Heart left ventricle (tissue), 16 donors: ENCODE results near the gene ZNF557. TPM values are rescaled to one million over a fixed set of nuclear protein-coding genes. Genes with fewer than 3 reads are reported as not detected.

ENCODE experiments used
- ATAC-seq, 4 donors: fragments of 200-7000 bp; cut with Tn5 transposase; one replicate each; pipeline ENCODE4 v1.9.1; 2020 to 2022; ENCODE audit warnings: moderate library complexity in 4 of 4, mild to moderate bottlenecking in 3 of 4, moderate number of reproducible peaks in 1 of 4
- DNase-seq, 5 donors: peaks; one replicate each; pipeline ENCODE4 v3.0.0-alpha.2; 2020
- H3K27ac ChIP-seq, 12 donors: fragments of 200-600 bp; sonication (generic) in 4 of 12; one replicate each; pipeline versions ENCODE4 v1.5.0 to v1.8.0; 2016 to 2022; ENCODE audit warnings: mild to moderate bottlenecking in 2 of 12
- H3K27me3 ChIP-seq, 9 donors: fragments of 200-600 bp; sonication (generic) in 2 of 9; one replicate each; pipeline versions ENCODE4 v1.5.1 to v1.8.0; 2016 to 2022; ENCODE audit warnings: mild to moderate bottlenecking in 3 of 9
- H3K36me3 ChIP-seq, 9 donors: fragments of 200-600 bp; sonication (generic) in 2 of 9; one replicate each; pipeline versions ENCODE4 v1.5.0 to v1.8.0; 2018 to 2022; ENCODE audit warnings: mild to moderate bottlenecking in 2 of 9
- H3K4me1 ChIP-seq, 12 donors: fragments of 200-600 bp; sonication (generic) in 4 of 12; one replicate each; pipeline versions ENCODE4 v1.5.0 to v1.8.0; 2016 to 2022; ENCODE audit warnings: mild to moderate bottlenecking in 3 of 12
- H3K4me3 ChIP-seq, 12 donors: fragments of 200-600 bp; sonication (generic) in 4 of 12; one replicate each; pipeline versions ENCODE4 v1.5.0 to v1.8.0; 2017 to 2022; ENCODE audit warnings: mild to moderate bottlenecking in 9 of 12, moderate library complexity in 4 of 12
- H3K9me3 ChIP-seq, 12 donors: fragments of 200-600 bp; sonication (generic) in 4 of 12; one replicate each; pipeline versions ENCODE4 v1.5.0 to v1.8.0; 2016 to 2022; ENCODE audit warnings: mild to moderate bottlenecking in 1 of 12
- CTCF ChIP-seq, 12 donors: fragments of 200-600 bp; sonication (generic) in 4 of 12; IDR thresholded peaks; one replicate each; pipeline versions ENCODE4 v1.5.0 to v1.8.0; 2018 to 2022; ENCODE audit warnings: antibody characterized with exemption in 12 of 12, mild to moderate bottlenecking in 5 of 12
- POLR2A ChIP-seq, 2 donors: fragments of 450-650 bp; IDR thresholded peaks; one replicate each; pipeline ENCODE4 v1.6.1; 2017; ENCODE audit warnings: antibody characterized with exemption in 2 of 2, mild to moderate bottlenecking in 2 of 2, moderate library complexity in 2 of 2
- WGBS, 4 donors: extraction: QIAGEN DNeasy Blood & Tissue Kit in 2 of 4; methylation state at CpG; one replicate each; pipeline versions ENCODE4 v1.1.5 to v1.1.7; 2013 to 2018; 5-methylcytosine and 5-hydroxymethylcytosine counted together
- intact Hi-C, 10 donors: fragments of 100-400 bp; cut with DNase I; formaldehyde crosslinking; loops; one replicate each; pipeline versions ENCODE4 v1.11.1 to v1.14.2; 2022
- polyA plus RNA-seq, 2 donors: library from polyadenylated mRNA; stranded (reverse); fragments of 200-250 nt; gene quantifications; one replicate each; pipeline ENCODE4 v1.2.3, GENCODE V29; 2013
- total RNA-seq, 9 donors: library from RNA; depleted of rRNA in 2 of 9; stranded (reverse); fragments of >200 nt in 2 of 9; fragmentation: NEBNext Ultra II Directional in 3 of 9; extraction: Animal tissue kit (Norgen Biotek cat#: 25700) in 3 of 9; gene quantifications; one replicate each; pipeline versions ENCODE4 v1.1.0 to v1.2.4, GENCODE V29; 2016 to 2023
- donor health status: ischemic (EF 13 %, LVEDD 7.1; RV severe dilation, severe dysfunction).
- donor health status: healthy with polysubstance abuse.
- donor health status: DM: no; HTN: yes; CAD: no.
- donor health status: DM: no; HTN: no; CAD: no.
- donor health status: ischemic (EF 25% LVEDD 6.9; RV normal size, moderate dysfunction).
- donor health status: ischemic (EF 25% LVEDD 5.7; RV mildly dilated, moderate dysfunction).
- donor health status: healthy.
- donor health status: DM: yes; HTN: yes; CAD: no.
- donor health status: ischemic (EF 35%, LVEDD 5.7; RV mildly dilated, moderate dysfunction).
- donor health status: nonischemic (EF 11% LVEDD 7.7; RV severe dilation, severe dysfunction).
- donor health status: DM: yes; HTN: yes; CAD: no.
- donor health status: PGD.
- donor health status: ischemic (EF 29% LVEDD 5.4; RV normal size, mild dysfunction).
- donor health status: nonischemic (EF 23%, LVEDD 6.1; RV moderate dilation, normal function).

ZNF557 gene
- total and polyA plus RNA-seq, 11 donors, result 1.9 to 7.1 (median 3.7) TPM

GRCh38 chr19:7098701-7099596 lies 29.4 kb downstream of the ZNF557 start:
- WGBS, 4 donors, result 0 to 1% (median 0%) methylated on average over 78 of the region's 78 CpGs
- ATAC-seq, result peak; percentile 94 to 97 (median 96)

GRCh38 chr19:7099597-7099921 lies 30.1 kb downstream of the ZNF557 start:
- Histone ChIP-seq H3K4me3 (peak overlapping the region; percentile 30 to 91 (median 63)), H3K27me3 (peaks cover 0 to under 1% (median 0%) of the 10 kb centered on the region in 9 donors), H3K9me3 (peaks cover 0 to 35% (median 10%) of the 10 kb centered on the region in 12 donors), H3K36me3 (no peaks in the 10 kb centered on the region), H3K4me1 (peaks cover 0 to 12% (median 4%) of the 10 kb centered on the region in 12 donors), H3K27ac (peak overlapping the region; percentile 91 to 98 (median 92))
- 12 to 14% (median 14%) methylated on average over 9 of the region's 9 CpGs for WGBS, 4 donors
- intact Hi-C loops, result no loop called here
- no peak for ATAC-seq
- no peak for DNase-seq
- TF ChIP-seq CTCF (IDR thresholded peaks at IDR 0.05) (no peak), POLR2A (IDR thresholded peaks at IDR 0.05) (no peak)

More at GRCh38 chr19:7098701-7099596, 29.4 kb downstream of the ZNF557 start:
- Histone ChIP-seq H3K36me3 (no peaks in the 10 kb centered on the region), H3K4me3 (peak overlapping the region; percentile 30 to 91 (median 63)), H3K4me1 (peaks cover 0 to 12% (median 4%) of the 10 kb centered on the region in 12 donors), H3K9me3 (peaks cover 0 to 41% (median 13%) of the 10 kb centered on the region in 12 donors), H3K27me3 (no peaks in the 10 kb centered on the region), H3K27ac (peak overlapping the region; percentile 91 to 98 (median 92))
- TF ChIP-seq POLR2A (IDR thresholded peaks at IDR 0.05) (peak in 1 of 2 donors; percentile 57), CTCF (IDR thresholded peaks at IDR 0.05) (no peak)
- intact Hi-C loops, result loop anchor here in 1 of 10 donors (1.0 kb wide), 1 partner anchor 30 kb away; the partner anchor contains the start of gene ZNF557
- peak; percentile 92 to 96 (median 94) for DNase-seq

- WGBS, 4 donors, result 58 to 75% (median 64%) methylated on average over 19 of the region's 19 CpGs
- no peak overlapping the region for H3K4me3 ChIP-seq
- H3K27ac ChIP-seq, result no peak overlapping the region
- H3K27me3 ChIP-seq, result peaks cover 0 to 4% (median 0%) of the 10 kb centered on the region in 9 donors
- ATAC-seq, result no peak
- intact Hi-C loops, result loop anchor here (1.0 to 10.0 kb wide), 10 partner anchors 46 to 701 kb away; partner anchors contain the start of gene TRAPPC5 (in 1 of the 10)
- TF ChIP-seq POLR2A (IDR thresholded peaks at IDR 0.05), result no peak
- TF ChIP-seq CTCF (IDR thresholded peaks at IDR 0.05), result no peak
- DNase-seq, result no peak
- H3K36me3 ChIP-seq, result no peaks in the 10 kb centered on the region
- peaks cover 0 to 14% (median 2%) of the 10 kb centered on the region in 12 donors for H3K9me3 ChIP-seq
- peaks cover 0 to 15% (median 4%) of the 10 kb centered on the region in 12 donors for H3K4me1 ChIP-seq
Observed at GRCh38 chr19:7101498-7102253, 32.2 kb downstream of the ZNF557 start.
